ENCODE measurements around the gene KLHL4.

Gene KLHL4

DNA sequence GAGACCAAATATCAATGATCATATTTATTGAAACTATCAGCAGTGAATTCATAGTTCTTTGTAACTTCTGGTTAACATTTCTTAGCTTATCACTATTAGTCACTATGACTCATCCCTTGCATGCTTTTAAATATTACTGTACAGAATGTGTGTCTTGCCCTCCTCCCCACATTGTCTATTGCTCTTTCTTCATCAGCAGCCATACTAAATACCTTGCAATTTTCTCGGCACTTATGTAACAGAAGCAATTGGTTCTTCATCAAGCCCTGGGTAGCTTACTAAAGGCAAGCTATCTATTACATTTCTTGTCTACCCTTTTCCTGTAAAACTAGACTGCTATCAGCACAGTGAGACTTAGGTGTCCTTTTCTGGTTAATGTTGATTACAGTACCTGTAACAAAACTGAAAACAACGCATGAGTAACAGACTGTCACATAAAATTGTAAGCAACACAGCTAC lies 8.2 kb downstream of the KLHL4 start:
- TF ChIP-seq CTCF (conservative IDR thresholded peaks at IDR 0.05; ENCODE audit: low read length): no peak
- H3K4me3 ChIP-seq (ENCODE audit: low read length): no peak overlapping the region
- no peak for DNase-seq (ENCODE audit: low read depth)

GRCh38 chrX:87526281-87526680 lies 8.7 kb downstream of the KLHL4 start:
- TF ChIP-seq CTCF (conservative IDR thresholded peaks at IDR 0.05; ENCODE audit: low read length): no peak
- no peak overlapping the region for H3K4me3 ChIP-seq (ENCODE audit: low read length)
- no peak for DNase-seq (ENCODE audit: low read depth)

- DNase-seq (ENCODE audit: low read depth): no peak
- TF ChIP-seq CTCF (conservative IDR thresholded peaks at IDR 0.05; ENCODE audit: low read length): no peak
- H3K4me3 ChIP-seq (ENCODE audit: low read length): no peak overlapping the region
Measured at GRCh38 chrX:87528487-87528886, 10.9 kb downstream of the KLHL4 start.

DNA sequence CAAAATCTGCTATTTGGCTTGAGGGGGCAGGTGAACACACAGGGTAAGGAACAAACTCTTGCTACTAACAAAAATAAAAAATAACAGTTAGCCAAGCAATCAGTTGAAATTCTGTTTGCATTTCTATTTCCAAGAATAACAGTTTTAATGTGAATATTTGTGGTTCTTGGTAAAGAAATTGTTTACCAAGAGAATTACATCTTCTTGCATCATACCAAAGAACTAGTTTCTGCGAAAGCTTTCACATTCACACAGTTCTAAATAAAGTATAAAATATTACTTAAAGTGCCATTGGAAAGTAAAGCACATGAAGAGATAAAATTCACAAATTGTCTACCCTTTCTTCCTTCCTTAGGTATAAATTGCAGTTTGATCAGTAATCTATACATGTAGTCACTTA lies 54.4 kb downstream of the KLHL4 start:
- DNase-seq (ENCODE audit: low read depth): no peak
- no peak for TF ChIP-seq CTCF (conservative IDR thresholded peaks at IDR 0.05; ENCODE audit: low read length)
- no peak overlapping the region for H3K4me3 ChIP-seq (ENCODE audit: low read length)

- TF ChIP-seq CTCF (conservative IDR thresholded peaks at IDR 0.05; ENCODE audit: low read length): no peak
- no peak for DNase-seq (ENCODE audit: low read depth)
- H3K4me3 ChIP-seq (ENCODE audit: low read length): no peak overlapping the region
Measured at GRCh38 chrX:87572901-87573300, 55.3 kb downstream of the KLHL4 start.

DNA sequence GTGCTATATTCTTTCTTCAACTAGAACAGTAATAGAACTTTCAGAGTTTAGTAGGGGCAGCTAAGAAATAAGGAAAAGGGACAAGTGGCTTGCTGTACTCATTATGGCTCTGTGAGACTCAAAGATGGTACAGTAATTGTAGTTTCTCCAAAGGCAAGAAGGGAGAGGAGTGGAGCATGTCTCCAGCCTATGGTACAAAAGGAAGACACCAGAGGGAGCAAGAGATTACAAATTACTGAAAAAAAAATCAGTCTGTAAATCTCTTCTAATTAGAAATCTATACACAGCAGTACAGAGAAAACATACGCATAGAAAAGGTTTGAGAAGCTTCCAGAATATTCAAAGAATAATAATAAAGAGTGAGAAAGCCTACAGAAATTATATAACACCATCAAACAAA lies 61.4 kb downstream of the KLHL4 start:
- no peak overlapping the region for H3K4me3 ChIP-seq (ENCODE audit: low read length)
- no peak for TF ChIP-seq CTCF (conservative IDR thresholded peaks at IDR 0.05; ENCODE audit: low read length)
- DNase-seq (ENCODE audit: low read depth): no peak

DNA sequence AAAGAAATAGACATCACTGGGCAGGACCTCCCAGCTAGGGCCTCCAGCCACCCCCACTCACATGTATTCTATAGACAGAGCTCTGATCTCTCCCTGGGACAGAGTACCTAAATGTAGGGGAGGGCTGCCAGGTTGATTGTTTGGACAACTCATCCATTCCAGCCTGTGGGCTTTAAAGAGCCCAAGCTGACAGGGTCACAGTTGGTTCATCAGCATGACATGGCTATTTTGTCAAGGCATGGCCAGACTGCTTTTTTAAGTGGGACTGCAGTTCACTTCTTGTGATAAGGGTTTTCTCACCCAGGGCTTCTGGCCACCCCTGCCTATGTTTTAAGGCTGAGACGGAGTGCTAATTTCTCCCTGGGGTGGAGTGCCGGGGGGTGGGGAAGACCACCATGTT lies 63.3 kb downstream of the KLHL4 start:
- no peak overlapping the region for H3K4me3 ChIP-seq (ENCODE audit: low read length)
- no peak for DNase-seq (ENCODE audit: low read depth)
- TF ChIP-seq CTCF (conservative IDR thresholded peaks at IDR 0.05; ENCODE audit: low read length): no peak
